Muscle of arm (tissue), 12 donors: ENCODE data around the gene ROBO4. TPM values are rescaled to one million over a fixed set of nuclear protein-coding genes. Genes with fewer than 3 reads are reported as not detected.
A peak's percentile ranks its signal among the peaks of the same experiment; 100 is the strongest.

Experiments
- DNase-seq: peaks from one replicate; pipeline ENCODE4 v3.0.0-alpha.2; 2013
- polyA plus RNA-seq, 12 donors: library from polyadenylated mRNA; unstranded; fragments of 120-200 nt; gene quantifications; one replicate each; pipeline ENCODE4 v1.2.1, GENCODE V29; 2013; ENCODE audit not compliant: insufficient read length in 12 of 12

Gene ROBO4
- polyA plus RNA-seq, 12 donors, result 22.9 to 41.6 (median 26.4) TPM; not detected in 1

DNA sequence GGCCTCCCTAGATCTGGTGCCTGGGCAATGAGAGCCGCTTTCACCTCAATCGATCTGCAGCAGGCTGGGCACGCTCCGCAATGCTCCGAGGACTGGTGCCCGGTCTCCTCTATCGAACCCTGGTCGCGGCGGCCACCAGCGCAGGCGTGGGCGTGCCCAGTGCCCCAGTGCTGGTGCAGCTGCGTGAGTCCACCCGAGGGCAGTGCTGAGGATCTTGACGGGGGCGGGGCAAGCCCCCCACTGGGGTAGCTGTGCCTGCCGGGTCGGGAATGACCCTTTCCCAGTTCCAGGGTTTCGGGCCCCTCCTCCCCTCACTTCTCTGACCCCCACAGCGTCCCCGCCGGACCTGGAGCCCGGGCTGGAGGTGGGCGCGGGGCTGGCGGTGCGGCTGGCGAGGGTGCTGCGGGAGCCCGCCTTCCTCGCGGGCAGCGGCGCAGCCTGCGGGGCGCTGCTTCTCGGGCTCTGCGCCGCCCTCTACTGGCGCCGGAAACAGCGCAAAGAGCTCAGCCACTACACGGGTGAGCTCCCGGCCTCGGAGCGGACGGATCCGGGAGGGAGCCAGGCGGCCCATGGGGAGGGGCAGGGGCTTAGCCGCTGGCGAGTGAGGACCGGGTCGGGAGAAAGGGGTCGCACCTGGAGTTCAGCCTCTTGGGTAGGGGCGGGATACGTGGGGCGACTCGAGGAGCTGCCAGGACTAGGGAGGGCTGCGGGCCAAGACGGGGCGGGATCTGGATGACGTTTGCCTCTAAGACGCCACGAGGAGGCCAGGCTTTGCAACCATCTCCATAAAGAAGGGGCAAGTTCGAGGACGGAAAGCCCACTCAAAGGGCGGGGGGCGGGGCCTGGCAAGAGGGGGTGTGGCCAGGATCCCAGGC lies 21.5 kb downstream of the ROBO4 start:
- DNase-seq, result peak; percentile 94

GRCh38 chr11:124875401-124875800 lies 22.3 kb downstream of the ROBO4 start:
- no peak for DNase-seq

GRCh38 chr11:124874571-124875255 lies 23.0 kb downstream of the ROBO4 start:
- DNase-seq, result no peak

DNA sequence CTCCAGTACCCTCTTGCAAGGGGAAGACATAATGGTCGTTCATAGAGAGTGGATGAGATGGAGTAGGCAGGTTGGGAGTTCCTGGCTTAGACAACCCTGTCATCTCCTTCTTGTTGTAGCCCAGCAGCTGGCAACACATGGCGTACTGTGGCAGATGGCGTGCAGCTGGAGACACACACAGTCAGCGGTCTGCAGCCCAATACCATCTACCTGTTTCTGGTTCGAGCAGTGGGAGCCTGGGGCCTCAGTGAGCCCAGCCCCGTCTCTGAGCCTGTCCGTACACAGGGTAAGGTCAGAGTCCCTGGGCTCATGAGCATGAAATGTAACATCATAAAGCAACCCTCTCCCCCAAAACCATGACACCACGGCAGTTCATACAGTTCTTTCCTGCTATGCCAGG lies 23.7 kb downstream of the ROBO4 start:
- DNase-seq, result no peak

DNA sequence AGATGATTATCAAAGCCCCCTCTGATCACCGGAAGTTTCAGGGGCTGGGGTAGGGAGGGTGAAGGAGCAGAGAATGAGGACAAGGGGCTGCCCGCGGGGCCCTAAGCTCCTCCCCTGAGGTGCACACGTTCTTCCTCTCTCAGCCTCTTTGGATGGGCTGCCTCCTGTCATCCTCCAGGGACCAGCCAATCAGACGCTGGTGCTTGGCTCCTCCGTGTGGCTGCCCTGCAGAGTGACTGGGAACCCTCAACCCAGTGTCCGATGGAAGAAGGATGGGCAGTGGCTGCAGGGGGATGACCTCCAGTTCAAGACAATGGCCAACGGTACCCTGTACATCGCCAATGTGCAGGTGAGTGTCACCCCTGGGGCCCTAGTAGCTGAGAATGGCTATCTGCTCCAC lies 24.9 kb downstream of the ROBO4 start:
- DNase-seq, result no peak

- DNase-seq, result no peak
Observed at GRCh38 chr11:124872280-124872679, 25.4 kb downstream of the ROBO4 start.

GRCh38 chr11:124870430-124870829 lies 27.2 kb downstream of the ROBO4 start:
- no peak for DNase-seq

DNA sequence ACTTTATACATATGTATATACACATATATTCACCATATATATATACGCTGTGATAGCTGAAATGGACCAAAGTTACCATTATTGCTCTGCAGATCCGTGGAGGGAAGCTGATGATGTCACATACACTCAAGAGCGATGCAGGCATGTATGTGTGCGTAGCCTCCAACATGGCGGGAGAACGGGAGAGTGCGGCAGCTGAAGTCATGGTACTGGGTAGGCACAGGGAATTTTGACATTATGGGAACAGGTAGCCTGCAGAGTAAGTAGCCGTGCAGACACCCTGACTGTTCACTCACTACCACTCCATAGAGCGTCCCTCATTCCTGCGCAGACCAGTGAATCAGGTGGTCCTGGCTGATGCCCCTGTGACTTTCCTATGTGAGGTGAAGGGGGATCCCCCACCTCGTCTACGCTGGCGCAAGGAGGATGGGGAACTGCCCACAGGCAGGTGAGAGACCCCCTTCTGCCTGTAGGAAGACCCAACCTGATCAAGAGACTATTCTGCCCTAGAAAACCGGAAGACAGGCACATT lies 27.7 kb downstream of the ROBO4 start:
- no peak for DNase-seq

GRCh38 chr11:124869331-124869730 lies 28.3 kb downstream of the ROBO4 start:
- no peak for DNase-seq

- DNase-seq, result no peak
Observed at GRCh38 chr11:124868331-124869274, 29.1 kb downstream of the ROBO4 start.

- DNase-seq, result no peak
Observed at GRCh38 chr11:124867700-124868099, 30.0 kb downstream of the ROBO4 start.

GRCh38 chr11:124865902-124866851 lies 31.5 kb downstream of the ROBO4 start:
- DNase-seq, result no peak

GRCh38 chr11:124865181-124865901 lies 32.3 kb downstream of the ROBO4 start, which contains the start of gene ROBO3:
Gene ROBO3, plus strand, starts transcription at chr11:124865432. Its CDS starts 146 bp downstream, at chr11:124865578.
- DNase-seq, result no peak

- no peak for DNase-seq
Observed at GRCh38 chr11:124864892-124865180, 32.8 kb downstream of the ROBO4 start.

GRCh38 chr11:124864176-124864891 lies 33.3 kb downstream of the ROBO4 start:
- no peak for DNase-seq

DNA sequence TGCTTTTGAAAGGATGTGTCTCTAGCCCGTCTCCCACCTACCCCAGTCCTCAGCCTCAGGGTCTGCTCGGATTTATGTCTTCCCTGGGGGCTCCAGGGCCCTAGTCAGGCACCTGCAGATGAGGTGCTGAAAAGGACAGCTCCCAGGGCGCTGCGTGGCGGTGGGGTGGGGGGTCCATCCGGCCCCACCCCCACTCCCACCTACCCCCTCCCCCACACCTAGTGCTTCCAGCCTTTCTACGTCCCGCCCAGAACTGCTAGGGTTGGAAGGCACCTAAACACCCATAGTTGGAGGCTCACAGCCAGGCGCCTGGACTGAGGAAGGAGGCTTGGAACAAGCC lies 33.9 kb downstream of the ROBO4 start:
- DNase-seq, result no peak

DNA sequence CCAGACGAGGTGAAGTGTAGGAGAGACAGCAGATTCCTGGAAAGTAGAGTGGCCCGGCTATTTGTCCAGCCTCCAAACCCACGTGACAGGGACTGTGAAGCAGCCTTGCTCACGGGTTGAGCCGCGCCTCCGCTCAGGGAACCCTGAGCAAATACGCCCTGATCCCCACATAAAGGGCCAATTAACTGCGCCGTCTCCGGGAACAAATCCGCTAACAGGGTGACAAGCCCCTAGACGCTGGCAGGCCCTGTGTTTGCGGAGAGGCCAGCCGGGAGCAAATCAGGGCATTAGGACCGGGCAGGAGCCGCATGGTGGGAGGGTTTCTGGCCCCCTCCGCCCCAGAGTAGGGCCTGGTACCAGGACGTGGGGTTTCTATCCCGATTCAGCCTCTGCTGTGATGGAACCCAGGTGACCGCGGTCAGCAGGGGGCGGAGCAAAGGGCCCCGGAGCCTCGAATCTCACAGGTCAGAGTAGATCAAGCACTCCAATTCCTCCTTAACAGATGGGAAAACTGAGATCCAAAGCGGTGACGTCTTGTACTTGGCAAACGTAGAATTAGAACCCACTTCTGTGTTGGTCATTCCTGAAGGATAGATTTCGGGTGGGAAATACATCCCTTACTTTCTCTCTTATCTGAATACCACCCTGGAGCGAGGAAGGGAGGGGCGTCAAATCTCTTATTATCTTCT lies 34.4 kb downstream of the ROBO4 start:
- peak; percentile 45 for DNase-seq

- no peak for DNase-seq
Observed at GRCh38 chr11:124861670-124862069, 36.0 kb downstream of the ROBO4 start.

- DNase-seq, result no peak
Observed at GRCh38 chr11:124859171-124859570, 38.5 kb downstream of the ROBO4 start.
